Stimulated activated naive CD8-positive, alpha-beta T cell treated with anti-CD3 and anti-CD28 coated beads, Interleukin-15, amount 100 ng/mL, for 72 hours (primary cell): ENCODE data around the gene CFAP74.

Experiments used
- ATAC-seq: fragments of 150-1000 bp; cut with Tn5 transposase; 2 replicates; pipeline ENCODE4 v1.10.0; 2021; ENCODE audit warnings: mild to moderate bottlenecking, moderate library complexity
- DNase-seq, 2 donors: peaks; one replicate each; pipeline ENCODE4 v3.0.0; 2021 to 2022
- H3K27ac Mint-ChIP-seq, 2 donors: one replicate each; pipeline ENCODE4 v1.8.0; 2022; ENCODE audit warnings: mild to moderate bottlenecking in 2 of 2, mixed read lengths in 2 of 2, moderate library complexity in 2 of 2
- H3K27me3 Mint-ChIP-seq: one replicate; pipeline ENCODE4 v1.8.0; 2022; ENCODE audit warnings: mixed read lengths
- H3K4me1 Mint-ChIP-seq: one replicate; pipeline ENCODE4 v1.8.0; 2022; ENCODE audit warnings: mild to moderate bottlenecking, mixed read lengths
- H3K4me3 Mint-ChIP-seq, 2 donors: one replicate each; pipeline ENCODE4 v1.8.0; 2022; ENCODE audit warnings: mild to moderate bottlenecking in 2 of 2, mixed read lengths in 2 of 2, moderate library complexity in 1 of 2
- H3K9me3 Mint-ChIP-seq, 2 donors: one replicate each; pipeline ENCODE4 v1.8.0; 2022; ENCODE audit warnings: mixed read lengths in 2 of 2

CFAP74 gene

DNA sequence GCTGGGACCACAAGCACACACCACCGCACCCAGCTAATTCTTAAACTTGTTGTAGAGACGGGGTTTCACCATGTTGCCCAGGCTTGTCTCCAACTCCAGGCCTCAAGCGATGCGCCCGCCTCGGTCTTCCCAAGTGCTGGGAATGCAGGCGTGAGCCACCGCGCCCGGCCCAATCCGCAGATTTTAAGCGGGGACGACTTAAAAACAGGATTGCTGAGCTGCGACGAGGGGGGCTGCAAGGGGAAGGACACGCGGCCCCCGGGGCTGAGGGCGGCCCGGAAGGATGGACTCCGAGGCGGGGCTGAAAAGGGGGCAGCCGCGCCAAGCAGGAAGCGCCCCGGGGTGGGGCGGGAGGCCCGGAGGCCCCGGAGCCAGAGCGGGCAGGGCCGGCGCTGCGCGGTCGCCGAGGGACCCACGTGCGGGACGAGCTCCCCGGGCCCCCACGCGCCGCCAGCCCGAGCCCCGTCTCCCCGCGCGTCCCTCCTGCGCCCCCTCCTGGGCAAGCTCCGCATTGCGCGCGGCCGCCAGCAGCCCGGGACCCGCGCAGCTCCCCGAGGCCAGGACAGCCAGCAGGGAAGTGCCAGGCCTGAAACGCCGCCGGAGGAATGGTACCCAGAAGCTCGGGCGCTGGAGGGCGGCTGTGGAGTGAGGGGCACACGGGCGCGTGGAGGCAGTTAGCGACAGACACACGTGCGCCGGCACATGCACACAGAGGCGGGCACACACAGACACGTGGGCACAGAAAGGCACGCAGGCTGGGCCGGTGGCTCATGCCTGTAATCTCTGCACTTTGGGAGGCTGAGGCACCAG is 41.1 kb upstream of the CFAP74 start:
- peaks cover 47% of the 10 kb centered on the region for H3K4me1 Mint-ChIP-seq
- ATAC-seq, result peak; percentile 82
- peaks cover 17% of the 10 kb centered on the region for H3K27me3 Mint-ChIP-seq
- DNase-seq, result peak; percentile 85 to 86
- peak overlapping the region; percentile 27 to 69 for H3K27ac Mint-ChIP-seq
- H3K9me3 Mint-ChIP-seq, result no peaks in the 10 kb centered on the region
- H3K4me3 Mint-ChIP-seq, result peak overlapping the region; percentile 69 to 78

DNA sequence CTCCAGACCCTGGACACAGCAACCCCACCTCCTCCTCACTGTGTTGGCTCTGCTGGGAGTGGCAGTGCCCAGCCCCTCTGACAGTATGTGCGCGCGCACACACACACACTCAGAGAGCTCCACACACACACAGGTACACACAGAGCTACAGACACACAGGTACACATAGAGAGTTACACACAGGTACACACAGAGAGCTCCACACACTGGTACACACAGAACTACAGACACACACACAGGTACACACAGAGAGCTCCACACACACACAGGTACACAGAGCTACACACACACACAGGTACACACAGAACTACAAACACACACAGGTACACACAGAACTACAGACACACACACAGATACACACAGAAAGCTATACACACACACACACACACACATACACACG is 40.3 kb upstream of the CFAP74 start:
- H3K4me3 Mint-ChIP-seq, result peak overlapping the region; percentile 46 to 47
- peak overlapping the region in 1 of 2 donors; percentile 83 for H3K27ac Mint-ChIP-seq
- peaks cover 10% of the 10 kb centered on the region for H3K27me3 Mint-ChIP-seq
- DNase-seq (no peak), ATAC-seq (no peak)
- H3K9me3 Mint-ChIP-seq, result no peaks in the 10 kb centered on the region
- peaks cover 39% of the 10 kb centered on the region for H3K4me1 Mint-ChIP-seq

DNA sequence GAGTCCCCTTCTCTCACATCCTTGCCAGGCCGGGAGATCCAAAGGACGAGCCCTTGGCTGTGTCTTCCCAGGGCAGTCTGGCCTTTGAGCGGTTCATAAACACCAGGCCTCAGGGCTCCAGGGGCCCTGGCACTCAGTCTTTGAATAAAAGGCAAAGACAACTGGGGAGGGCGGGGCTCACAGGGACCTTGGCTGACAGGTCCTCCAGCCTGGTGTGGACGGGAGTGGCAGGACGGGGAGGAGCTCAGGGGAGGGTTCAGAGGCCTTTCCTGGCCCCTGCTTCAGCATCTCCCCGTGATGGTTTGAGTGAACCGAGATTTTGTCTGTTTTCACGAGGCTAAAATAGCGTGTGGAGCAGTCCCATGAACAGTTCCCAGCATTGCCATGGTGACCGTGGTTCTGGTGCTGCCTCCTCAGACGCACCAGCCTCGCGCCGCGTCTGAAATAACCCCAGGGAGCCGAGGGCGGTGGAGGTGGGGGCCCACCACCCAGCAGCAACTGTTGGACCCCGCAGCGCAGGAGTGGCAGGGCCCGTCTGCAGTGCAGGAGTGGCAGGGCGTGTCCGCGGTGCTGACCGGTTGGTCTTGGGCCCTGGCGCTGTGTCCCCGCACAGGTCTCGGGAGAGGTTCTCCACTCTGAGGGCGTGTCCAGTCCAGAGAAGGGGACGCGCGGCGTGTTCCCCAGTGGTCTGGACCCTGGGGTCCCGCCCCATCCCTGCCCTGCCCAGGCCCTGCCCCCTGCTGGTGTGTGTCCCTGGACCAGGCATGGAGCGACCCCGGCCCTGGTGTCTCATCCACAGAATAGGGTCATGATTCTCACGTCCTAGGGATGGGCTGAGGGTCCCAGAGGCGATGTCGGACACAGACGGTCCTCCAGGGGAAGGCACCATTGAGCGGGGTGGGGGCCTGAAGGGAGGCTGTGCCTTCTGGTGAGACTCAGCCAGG is 39.5 kb upstream of the CFAP74 start:
- Mint-ChIP-seq H3K4me1 (peaks cover 31% of the 10 kb centered on the region), H3K27me3 (peaks cover 2% of the 10 kb centered on the region), H3K27ac (no peak overlapping the region), H3K9me3 (no peaks in the 10 kb centered on the region), H3K4me3 (no peak overlapping the region)
- ATAC-seq (no peak), DNase-seq (no peak)

DNA sequence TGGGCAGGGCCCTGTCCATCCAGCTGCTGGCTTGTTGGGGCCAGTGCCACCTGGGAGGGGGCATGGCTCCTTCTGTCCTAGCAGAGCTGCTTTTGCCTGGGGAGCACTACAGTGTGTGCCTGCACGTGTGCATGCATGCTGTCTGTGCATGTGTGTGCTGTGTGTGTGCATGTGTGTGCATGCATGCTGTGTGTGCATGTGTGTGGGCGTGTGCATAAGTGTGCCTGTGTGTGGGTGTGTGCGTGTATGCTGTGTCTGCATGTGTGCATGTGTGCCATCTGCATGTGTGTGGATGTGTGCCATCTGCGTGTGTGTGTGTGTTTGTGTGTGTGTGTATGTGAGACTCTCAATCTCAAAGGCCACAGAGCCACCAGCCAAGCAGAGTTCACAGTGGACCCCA is 38.3 kb upstream of the CFAP74 start:
- Mint-ChIP-seq H3K9me3 (no peaks in the 10 kb centered on the region), H3K27ac (no peak overlapping the region), H3K4me1 (peaks cover 31% of the 10 kb centered on the region), H3K4me3 (no peak overlapping the region), H3K27me3 (no peaks in the 10 kb centered on the region)
- ATAC-seq, result no peak
- DNase-seq, result no peak

DNA sequence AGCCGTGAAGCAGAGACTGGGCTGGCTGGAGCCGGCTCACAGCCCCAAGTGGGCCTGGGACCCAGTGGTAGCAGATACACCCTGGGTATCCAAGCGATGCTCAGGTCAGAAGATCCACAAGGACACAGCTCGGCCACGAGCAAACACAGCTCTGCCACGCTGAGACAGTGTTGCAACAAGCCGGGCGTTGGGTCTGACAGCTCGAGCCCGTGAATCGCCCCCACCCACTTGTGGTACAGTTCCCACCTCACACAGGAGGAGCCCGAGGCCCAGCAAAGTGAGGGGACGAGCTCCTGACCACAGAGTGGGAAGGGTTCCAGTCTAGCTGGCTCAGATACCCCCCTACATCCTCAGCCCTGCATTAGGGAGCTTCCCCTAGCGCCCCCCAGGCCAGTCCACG is 37.7 kb upstream of the CFAP74 start:
- no peaks in the 10 kb centered on the region for H3K9me3 Mint-ChIP-seq
- no peak overlapping the region for H3K27ac Mint-ChIP-seq
- no peak for DNase-seq
- no peak for ATAC-seq
- no peaks in the 10 kb centered on the region for H3K27me3 Mint-ChIP-seq
- peaks cover 27% of the 10 kb centered on the region for H3K4me1 Mint-ChIP-seq
- no peak overlapping the region for H3K4me3 Mint-ChIP-seq

DNA sequence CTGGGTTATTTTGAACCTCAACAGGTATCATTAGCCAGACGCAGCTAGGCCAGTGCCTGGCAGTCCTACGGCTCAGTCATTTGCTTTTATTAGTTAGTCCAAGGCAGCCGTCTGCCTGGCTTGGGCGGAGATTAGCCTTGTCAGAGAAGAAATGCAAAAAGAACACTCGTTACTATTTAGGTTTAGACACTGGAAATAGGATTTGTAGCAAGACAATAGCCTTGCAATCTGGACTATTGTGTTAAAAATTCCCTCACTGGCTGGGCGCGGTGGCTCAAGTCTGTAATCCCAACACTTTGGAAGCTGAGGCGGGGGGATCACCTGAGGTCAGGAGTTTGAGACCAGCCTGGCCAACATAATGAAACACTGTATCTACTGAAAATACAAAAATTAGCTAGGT is 35.7 kb upstream of the CFAP74 start:
- no peak overlapping the region for H3K27ac Mint-ChIP-seq
- H3K27me3 Mint-ChIP-seq, result no peaks in the 10 kb centered on the region
- ATAC-seq, result no peak
- DNase-seq, result no peak
- H3K4me3 Mint-ChIP-seq, result no peak overlapping the region
- H3K4me1 Mint-ChIP-seq, result peaks cover 7% of the 10 kb centered on the region
- no peaks in the 10 kb centered on the region for H3K9me3 Mint-ChIP-seq

DNA sequence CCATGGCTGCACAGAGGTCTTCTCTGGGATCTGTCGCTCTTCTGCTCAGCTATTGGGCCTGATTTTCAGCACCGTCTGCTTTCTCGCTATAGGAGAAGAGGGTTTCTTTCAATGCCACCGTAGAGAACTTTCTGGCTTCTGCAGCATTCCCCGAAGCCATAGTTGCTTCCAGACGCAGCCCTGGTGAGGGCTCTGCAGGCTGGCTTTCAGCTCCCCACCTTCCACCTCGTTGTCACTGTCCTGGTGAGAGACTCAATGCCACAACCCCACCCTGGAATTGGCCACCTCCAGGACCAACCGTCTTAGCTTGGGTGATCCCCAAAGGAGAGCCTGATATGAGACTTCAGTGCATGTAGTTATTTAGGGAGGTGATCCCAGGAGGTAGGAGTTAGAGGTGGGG is 34.6 kb upstream of the CFAP74 start:
- H3K27ac Mint-ChIP-seq, result no peak overlapping the region
- H3K9me3 Mint-ChIP-seq, result no peaks in the 10 kb centered on the region
- H3K4me3 Mint-ChIP-seq, result no peak overlapping the region
- no peaks in the 10 kb centered on the region for H3K4me1 Mint-ChIP-seq
- no peaks in the 10 kb centered on the region for H3K27me3 Mint-ChIP-seq
- DNase-seq, result no peak
- ATAC-seq, result no peak

DNA sequence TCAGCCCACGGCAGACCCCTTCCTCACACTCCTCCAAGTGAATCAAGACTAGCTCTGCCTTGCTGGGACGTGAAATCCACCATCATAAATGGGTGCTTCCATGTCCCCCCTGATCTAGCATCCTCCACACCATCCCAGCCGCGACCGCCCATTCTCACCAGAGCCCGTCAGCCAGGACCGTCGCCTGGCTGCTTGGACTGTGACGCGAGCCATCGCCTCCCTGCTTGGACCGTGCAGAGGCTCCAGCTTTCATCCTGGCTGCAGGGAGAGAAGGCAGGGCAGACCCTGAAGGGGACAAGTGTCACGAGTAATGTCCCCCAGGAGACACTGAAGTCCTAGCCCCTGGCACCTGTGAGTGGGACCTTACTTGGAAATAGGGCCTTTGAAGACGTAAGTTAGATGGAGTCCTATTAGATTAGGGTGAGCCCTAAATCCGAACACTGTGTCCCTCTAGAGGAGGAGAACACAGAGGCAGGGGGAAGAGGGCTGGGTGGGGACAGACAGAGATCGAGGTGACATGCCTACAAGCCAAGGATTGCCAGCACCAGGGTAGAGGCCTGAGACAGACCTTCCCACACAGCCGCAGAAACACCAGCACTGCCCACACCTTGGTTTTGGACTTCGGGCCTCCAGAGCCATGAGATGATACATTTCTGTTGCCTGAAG is 33.9 kb upstream of the CFAP74 start:
- DNase-seq (no peak), ATAC-seq (no peak)
- no peak overlapping the region for H3K4me3 Mint-ChIP-seq
- H3K4me1 Mint-ChIP-seq, result no peaks in the 10 kb centered on the region
- no peak overlapping the region for H3K27ac Mint-ChIP-seq
- H3K27me3 Mint-ChIP-seq, result no peaks in the 10 kb centered on the region
- H3K9me3 Mint-ChIP-seq, result no peaks in the 10 kb centered on the region

DNA sequence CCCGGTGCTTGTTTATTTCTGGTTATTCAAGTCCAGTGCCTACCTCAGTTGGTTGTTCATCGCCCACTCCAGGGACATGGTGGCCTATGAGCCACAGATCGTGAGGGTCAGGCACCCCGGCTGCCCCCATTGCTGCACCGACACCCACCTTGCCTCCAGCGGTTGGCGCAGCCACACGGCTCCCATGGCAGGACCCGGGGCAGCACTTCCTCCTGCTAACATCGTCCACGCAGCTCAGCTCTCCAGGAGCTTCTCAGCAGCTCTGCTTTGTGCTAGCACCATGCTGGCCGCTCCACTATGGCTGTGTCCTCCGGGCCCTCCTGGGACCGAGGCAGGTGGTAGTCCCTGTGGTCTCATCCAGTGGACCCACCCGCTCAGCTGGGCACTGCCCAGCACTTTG is 32.7 kb upstream of the CFAP74 start:
- DNase-seq (no peak), ATAC-seq (no peak)
- H3K27ac Mint-ChIP-seq, result no peak overlapping the region
- no peaks in the 10 kb centered on the region for H3K27me3 Mint-ChIP-seq
- no peak overlapping the region for H3K4me3 Mint-ChIP-seq
- no peaks in the 10 kb centered on the region for H3K9me3 Mint-ChIP-seq
- no peaks in the 10 kb centered on the region for H3K4me1 Mint-ChIP-seq

DNA sequence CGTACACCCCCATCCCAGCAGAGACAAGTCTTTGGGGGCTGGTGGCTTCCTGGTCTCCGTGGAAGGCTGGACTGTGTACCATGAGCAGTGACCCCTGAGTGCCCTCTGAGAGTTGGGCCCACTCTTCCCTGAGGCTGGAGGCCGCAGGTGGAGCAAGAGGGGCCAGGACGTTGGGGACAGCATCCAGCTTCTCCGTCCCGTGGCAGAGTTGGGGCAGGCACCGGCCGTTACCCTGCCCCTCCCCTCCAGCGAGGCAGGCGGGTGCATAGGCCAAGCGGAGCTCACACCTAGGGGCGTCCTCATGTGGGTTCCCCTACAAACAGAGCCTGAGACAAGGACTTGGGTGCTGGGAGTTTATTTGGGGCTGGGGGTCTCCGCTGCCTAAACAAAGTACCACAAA is 29.6 kb upstream of the CFAP74 start:
- Mint-ChIP-seq H3K27ac (no peak overlapping the region), H3K9me3 (no peaks in the 10 kb centered on the region), H3K27me3 (no peaks in the 10 kb centered on the region), H3K4me3 (no peak overlapping the region), H3K4me1 (no peaks in the 10 kb centered on the region)
- ATAC-seq (no peak), DNase-seq (no peak)

DNA sequence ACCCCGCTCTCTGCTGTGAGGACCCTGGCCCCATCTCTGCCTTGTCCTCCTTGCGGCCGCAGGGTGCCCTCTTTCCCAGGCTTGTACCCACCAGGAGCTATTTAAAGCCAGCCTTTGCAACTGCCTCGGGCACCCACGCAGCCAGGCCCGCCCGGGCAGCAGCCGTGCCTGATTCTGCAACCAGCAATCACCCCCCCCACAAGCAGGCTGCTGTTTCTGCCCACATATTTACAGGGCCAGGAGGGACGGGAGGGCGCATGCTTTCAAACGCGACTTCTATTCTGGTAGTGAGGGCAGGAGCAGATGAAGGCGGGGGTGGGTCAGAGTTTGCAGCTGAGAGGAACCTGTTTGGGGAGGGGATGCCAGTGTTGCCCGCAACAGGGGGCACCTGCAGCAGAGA is 29.2 kb upstream of the CFAP74 start:
- Mint-ChIP-seq H3K27ac (no peak overlapping the region), H3K4me3 (no peak overlapping the region)
- no peak for ATAC-seq

DNA sequence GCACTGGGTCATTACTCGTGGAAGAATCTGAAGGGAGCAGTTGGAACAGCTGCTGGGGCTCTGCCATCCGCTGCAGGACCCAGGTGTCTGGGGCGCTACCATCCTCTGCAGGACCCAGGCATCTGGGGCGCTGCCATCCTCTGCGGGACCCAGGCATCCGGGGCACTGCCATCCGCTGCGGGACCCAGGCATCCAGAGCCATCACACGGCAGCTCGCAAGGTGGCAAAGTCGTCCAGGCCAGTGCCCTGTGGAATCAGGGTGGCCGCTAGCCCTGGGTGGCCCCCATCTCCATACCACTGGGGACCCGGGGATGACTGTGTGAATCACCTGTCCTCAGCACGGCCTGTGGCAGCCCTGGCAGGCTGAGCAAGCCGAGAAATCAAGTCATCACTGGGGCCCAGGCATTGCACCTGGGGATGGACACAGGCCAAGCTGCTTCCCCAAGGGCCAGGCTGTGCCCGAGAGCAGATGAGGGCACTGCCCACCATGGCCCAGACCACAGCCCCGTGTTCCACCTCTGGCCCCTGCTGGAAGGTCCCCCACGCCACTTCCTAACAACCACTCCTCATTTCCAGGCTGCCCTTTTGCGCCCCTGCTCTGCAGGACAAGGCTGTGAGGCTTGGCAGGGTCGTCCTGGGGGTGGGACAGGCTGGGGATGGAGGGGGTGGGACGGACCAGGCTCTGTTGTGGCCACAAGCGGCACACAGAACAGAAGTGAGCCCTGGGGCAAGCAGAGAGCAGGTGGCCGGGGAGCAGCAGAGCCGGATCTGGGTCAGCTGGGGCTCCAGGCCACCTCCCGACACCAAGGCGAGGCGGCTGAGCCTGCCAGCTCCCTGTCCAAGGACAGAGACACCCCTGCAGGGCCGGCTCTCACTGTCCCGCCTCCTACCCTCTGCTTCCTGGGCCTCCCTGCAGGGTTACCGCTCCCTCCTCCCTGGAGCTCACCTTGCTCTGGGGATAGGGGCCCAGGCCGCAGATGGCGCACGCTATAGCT is 28.3 kb upstream of the CFAP74 start:
- H3K27me3 Mint-ChIP-seq, result no peaks in the 10 kb centered on the region
- no peaks in the 10 kb centered on the region for H3K4me1 Mint-ChIP-seq
- no peaks in the 10 kb centered on the region for H3K9me3 Mint-ChIP-seq
- H3K27ac Mint-ChIP-seq, result no peak overlapping the region
- ATAC-seq (no peak), DNase-seq (no peak)
- H3K4me3 Mint-ChIP-seq, result no peak overlapping the region

More for the DNA sequence above, 29.2 kb upstream of the CFAP74 start:
- Mint-ChIP-seq H3K9me3 (no peaks in the 10 kb centered on the region), H3K27me3 (no peaks in the 10 kb centered on the region), H3K4me1 (no peaks in the 10 kb centered on the region)
- DNase-seq, result no peak

DNA sequence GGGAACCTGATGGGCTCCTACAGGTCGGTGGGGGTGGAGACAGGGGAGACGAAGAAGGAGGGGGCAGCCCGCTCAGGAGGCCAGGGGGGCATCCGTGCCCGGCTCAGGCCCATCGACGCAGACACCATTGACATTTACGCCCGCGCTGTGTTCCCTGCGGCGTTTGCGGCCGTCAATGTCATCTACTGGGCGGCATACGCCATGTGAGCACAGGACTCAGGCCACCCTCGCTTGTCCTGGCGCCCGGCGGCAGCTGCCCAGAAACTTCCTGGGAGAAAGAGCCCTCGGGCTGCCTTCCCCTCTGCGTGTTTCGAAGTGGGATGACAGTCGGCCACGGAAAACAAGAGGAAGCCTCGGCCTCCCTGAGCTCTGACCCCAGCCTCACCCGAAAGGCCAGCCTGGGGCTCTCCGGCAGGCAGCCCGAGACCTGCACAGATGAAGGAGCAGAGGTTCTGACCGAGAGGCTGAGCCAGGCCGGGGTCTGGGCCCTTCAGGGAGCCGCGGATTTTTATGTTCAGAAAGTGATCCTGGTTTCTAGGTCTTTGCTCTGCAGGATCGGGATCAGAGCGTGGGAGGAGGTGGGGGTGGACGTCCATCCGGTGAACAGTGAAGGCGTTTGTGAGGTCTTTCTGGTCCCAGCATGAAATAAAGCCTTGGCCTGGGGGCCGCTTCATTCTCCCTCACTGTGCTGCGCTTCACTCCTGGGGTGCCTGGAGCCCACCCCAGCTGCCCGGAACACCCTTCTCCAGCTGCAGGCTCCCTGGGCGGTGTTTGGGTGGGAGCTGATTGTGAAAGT is 26.7 kb upstream of the CFAP74 start:
- DNase-seq, result no peak
- Mint-ChIP-seq H3K4me1 (peaks cover 3% of the 10 kb centered on the region), H3K27me3 (no peaks in the 10 kb centered on the region)

DNA sequence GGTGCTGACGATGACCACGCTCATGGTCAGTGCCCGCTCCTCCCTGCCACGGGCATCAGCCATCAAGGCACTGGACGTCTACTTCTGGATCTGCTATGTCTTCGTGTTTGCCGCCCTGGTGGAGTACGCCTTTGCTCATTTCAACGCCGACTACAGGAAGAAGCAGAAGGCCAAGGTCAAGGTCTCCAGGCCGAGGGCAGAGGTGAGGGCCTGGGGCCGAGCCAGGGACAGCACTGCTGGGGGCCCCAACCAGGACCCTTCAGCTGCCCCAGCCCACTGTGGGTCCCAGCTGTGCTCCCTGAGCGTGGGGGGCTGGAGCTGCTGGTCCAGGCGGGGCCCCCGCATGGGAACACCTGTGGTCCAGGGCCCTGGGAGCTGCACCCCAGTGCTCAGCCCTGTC is 26.0 kb upstream of the CFAP74 start:
- H3K27ac Mint-ChIP-seq, result no peak overlapping the region
- ATAC-seq, result no peak
- H3K4me3 Mint-ChIP-seq, result no peak overlapping the region

More for the DNA sequence above, 26.7 kb upstream of the CFAP74 start:
- Mint-ChIP-seq H3K27ac (no peak overlapping the region), H3K4me3 (no peak overlapping the region), H3K9me3 (no peaks in the 10 kb centered on the region)
- ATAC-seq, result no peak

More for the DNA sequence above, 26.0 kb upstream of the CFAP74 start:
- no peak for DNase-seq
- no peaks in the 10 kb centered on the region for H3K27me3 Mint-ChIP-seq
- peaks cover 4% of the 10 kb centered on the region for H3K4me1 Mint-ChIP-seq
- H3K9me3 Mint-ChIP-seq, result no peaks in the 10 kb centered on the region
